Measurements from ENCODE around the gene CC2D2B. TPM values are rescaled to one million over a fixed set of nuclear protein-coding genes. Genes with fewer than 3 reads are reported as not detected.

The CC2D2B gene
- total and polyA plus RNA-seq, 2 of the 8 experiments (the other 6 are each of a cell fraction or from before 2014, with no cell fraction given): 0.09 to 0.71 TPM

DNA sequence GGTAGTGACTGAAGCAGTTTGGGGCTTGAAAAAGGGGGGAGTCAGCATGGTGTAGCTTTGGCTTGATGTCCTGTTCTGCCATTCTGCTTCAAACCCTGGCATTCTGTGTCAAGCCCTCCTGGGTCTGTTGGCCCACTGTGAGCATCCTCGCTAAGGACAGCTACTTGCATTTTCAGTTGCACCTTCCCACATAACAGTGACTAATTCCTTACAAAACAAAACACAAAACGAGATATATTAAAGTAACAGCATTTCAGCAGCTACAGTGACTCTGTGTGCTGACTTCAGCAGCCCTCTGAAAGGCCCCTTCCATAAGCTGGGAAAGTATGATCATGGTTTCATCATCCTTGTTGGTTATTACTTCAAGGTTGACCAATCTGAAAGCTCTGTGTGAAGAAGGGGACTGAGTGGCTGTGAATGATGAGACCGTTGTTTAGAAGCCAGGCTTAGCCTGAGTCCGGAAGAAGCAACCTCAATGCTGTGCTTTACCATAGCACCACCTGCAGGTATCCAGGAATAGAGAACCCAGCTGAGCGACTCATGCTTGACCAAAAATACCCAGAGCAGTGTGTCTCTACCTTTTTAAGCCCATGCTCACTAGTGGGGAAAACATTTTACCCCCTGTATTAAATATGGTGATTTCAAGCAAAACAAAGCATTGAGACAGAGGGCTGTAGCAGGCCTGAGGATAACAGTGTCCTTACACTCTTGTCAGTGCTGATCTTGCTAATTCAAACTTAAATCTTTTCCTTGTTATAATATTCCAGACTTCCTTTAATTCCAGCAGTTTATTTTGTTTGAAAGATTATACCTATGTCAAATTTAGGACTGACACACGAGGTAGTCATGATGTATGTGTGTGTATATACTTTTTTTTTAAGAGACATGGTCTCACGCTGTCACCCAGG lies 42.6 kb upstream of the CC2D2B start:
- FAIRE-seq (peak; percentile 84), DNase-seq (ENCODE audit: low read depth in 1 of 2, low spot score in 2 of 2) (no peak)
- ChIA-PET CTCF (ENCODE audit: partially characterized antibody) (interaction anchor here (0.7 to 5.7 kb wide), 31 partner anchors 9 to 599 kb away, joined by 3 to 63 read pairs (median 4); partner anchors contain the start of gene TCTN3), POLR2A (ENCODE audit: partially characterized antibody) (no interaction called here)
- TF ChIP-seq CHD1 (IDR thresholded peaks at IDR 0.05; ENCODE audit: low read depth, low read length) (no peak), RAD21 (IDR thresholded peaks at IDR 0.05 in 1 of 2, conservative IDR thresholded peaks at IDR 0.05 in 1 of 2; ENCODE audit: low read depth in 2 of 2, low read length in 2 of 2) (peak; percentile 90 to 91), HDAC2 (IDR thresholded peaks at IDR 0.05; ENCODE audit: borderline replicate concordance in 1 of 2, low read depth in 2 of 2, low read length in 2 of 2) (no peak)
- TF ChIP-seq, protein P1, sequence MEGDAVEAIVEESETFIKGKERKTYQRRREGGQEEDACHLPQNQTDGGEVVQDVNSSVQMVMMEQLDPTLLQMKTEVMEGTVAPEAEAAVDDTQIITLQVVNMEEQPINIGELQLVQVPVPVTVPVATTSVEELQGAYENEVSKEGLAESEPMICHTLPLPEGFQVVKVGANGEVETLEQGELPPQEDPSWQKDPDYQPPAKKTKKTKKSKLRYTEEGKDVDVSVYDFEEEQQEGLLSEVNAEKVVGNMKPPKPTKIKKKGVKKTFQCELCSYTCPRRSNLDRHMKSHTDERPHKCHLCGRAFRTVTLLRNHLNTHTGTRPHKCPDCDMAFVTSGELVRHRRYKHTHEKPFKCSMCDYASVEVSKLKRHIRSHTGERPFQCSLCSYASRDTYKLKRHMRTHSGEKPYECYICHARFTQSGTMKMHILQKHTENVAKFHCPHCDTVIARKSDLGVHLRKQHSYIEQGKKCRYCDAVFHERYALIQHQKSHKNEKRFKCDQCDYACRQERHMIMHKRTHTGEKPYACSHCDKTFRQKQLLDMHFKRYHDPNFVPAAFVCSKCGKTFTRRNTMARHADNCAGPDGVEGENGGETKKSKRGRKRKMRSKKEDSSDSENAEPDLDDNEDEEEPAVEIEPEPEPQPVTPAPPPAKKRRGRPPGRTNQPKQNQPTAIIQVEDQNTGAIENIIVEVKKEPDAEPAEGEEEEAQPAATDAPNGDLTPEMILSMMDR (IDR thresholded peaks at IDR 0.05; ENCODE audit: control extremely low read depth in 1 of 3, insufficient read depth in 1 of 3, low read depth in 1 of 3, low read length in 3 of 3): peak; percentile 47 to 87 (median 75)
- Histone ChIP-seq H3K18ac (ENCODE audit: extremely low read depth, low read length) (no peak overlapping the region), H2AFZ (ENCODE audit: low read length) (no peak overlapping the region), H3K79me2 (ENCODE audit: control insufficient read depth in 1 of 2, insufficient read depth in 2 of 2, low read length in 2 of 2) (no peaks in the 10 kb centered on the region), H2BK120ac (replicated peaks; ENCODE audit: low read depth, low read length) (no peak overlapping the region), H4K20me1 (replicated peaks in 1 of 2; ENCODE audit: control insufficient read depth in 1 of 2, insufficient read depth in 2 of 2, low read length in 2 of 2) (no peaks in the 10 kb centered on the region), H3K27me3 (replicated peaks in 1 of 4; ENCODE audit: control insufficient read depth in 3 of 4, extremely low read depth in 1 of 4, insufficient read depth in 3 of 4, low read length in 3 of 4) (no peaks in the 10 kb centered on the region), H4K91ac (replicated peaks; ENCODE audit: insufficient read length, low read length) (no peak overlapping the region), H4K5ac (ENCODE audit: insufficient read length, low read depth, low read length) (no peak overlapping the region), H3K4me1 (replicated peaks in 1 of 4; ENCODE audit: control insufficient read depth in 3 of 4, insufficient read depth in 4 of 4, low read length in 3 of 4) (no peaks in the 10 kb centered on the region), H3K79me1 (ENCODE audit: low read depth, low read length) (no peaks in the 10 kb centered on the region), H2BK5ac (ENCODE audit: low read depth, low read length) (no peak overlapping the region), H3K4me2 (ENCODE audit: insufficient read depth in 1 of 2, low read depth in 2 of 2, low read length in 2 of 2) (no peak overlapping the region), H3K9ac (replicated peaks in 1 of 4; ENCODE audit: extremely low read depth in 1 of 4, low read depth in 3 of 4, low read length in 3 of 4) (no peak overlapping the region), H3K23me2 (ENCODE audit: low read depth, low read length) (no peaks in the 10 kb centered on the region), H2BK20ac (ENCODE audit: low read length) (no peak overlapping the region), H3K27ac (ENCODE audit: low read depth, low read length) (no peak overlapping the region), H2BK12ac (ENCODE audit: low read depth, low read length) (no peak overlapping the region), H3K23ac (ENCODE audit: insufficient read length) (no peak overlapping the region), H4K8ac (ENCODE audit: extremely low read depth, insufficient read depth, low read length) (no peak overlapping the region), H3K9me3 (ENCODE audit: insufficient read depth in 2 of 2, low read depth in 1 of 2, low read length in 1 of 2) (no peaks in the 10 kb centered on the region), H3K4ac (replicated peaks; ENCODE audit: insufficient read length, low read depth, low read length) (no peak overlapping the region), H3K56ac (replicated peaks; ENCODE audit: insufficient read length, low read depth, low read length) (no peak overlapping the region), H2AK5ac (ENCODE audit: low read depth, low read length) (no peak overlapping the region), H2BK15ac (ENCODE audit: low read length) (no peak overlapping the region), H3K4me3 (ENCODE audit: extremely low read depth in 1 of 4, insufficient read depth in 2 of 4, low read depth in 3 of 4, low read length in 4 of 4) (no peak overlapping the region), H3K36me3 (ENCODE audit: control insufficient read depth in 2 of 4, insufficient read depth in 4 of 4, low read length in 3 of 4) (peaks cover 0 to 2% (median 0%) of the 10 kb centered on the region in 4 experiments; a peak in 1 of 8 replicates), H3K14ac (ENCODE audit: insufficient read length) (no peak overlapping the region)
- 55% methylated on average over 7 of the region's 7 CpGs; no CpG with 5 or more reads in 1 of the 2 experiments for WGBS, 2 experiments (ENCODE audit: extremely low coverage in 1 of 2, insufficient coverage in 1 of 2, insufficient read length in 1 of 2, insufficient replicate concordance in 2 of 2, low coverage in 1 of 2, low lambda C conversion rate in 2 of 2, missing lambda C conversion rate in 1 of 2)

All from H1 (cell line).